Measurements from ENCODE around the gene LPCAT1.
A peak's percentile ranks its signal among the peaks of the same experiment; 100 is the strongest.

Gene LPCAT1

DNA sequence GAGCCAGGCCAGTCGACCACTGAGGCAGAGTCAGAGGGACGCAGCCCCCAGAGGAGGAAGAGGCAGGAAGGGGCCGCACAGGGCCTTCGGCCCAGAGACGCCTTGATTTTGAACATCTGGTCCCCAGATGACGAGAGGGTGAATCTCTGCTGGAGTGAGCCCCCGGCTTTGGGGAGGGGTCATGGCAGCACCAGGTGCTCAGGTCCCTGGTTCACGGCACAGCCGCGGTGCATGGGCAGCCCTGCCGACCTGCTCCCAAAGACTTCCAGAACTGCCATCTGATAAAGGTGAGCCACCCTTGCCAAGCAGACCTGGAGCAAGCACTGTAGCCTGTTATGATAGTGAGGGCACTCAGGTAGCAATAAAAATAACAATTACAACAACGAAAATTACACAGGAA is 29.8 kb downstream of the LPCAT1 start:
- peak overlapping the region; percentile 87 for H3K4me3 Mint-ChIP-seq
- peaks cover 72% of the 10 kb centered on the region for H3K36me3 Mint-ChIP-seq
- no peak for ATAC-seq
- no peaks in the 10 kb centered on the region for H3K27me3 Mint-ChIP-seq
- no peaks in the 10 kb centered on the region for H3K9me3 Mint-ChIP-seq
- peak overlapping the region; percentile 97 for H3K27ac Mint-ChIP-seq
- peaks cover 100% of the 10 kb centered on the region for H3K4me1 Mint-ChIP-seq

DNA sequence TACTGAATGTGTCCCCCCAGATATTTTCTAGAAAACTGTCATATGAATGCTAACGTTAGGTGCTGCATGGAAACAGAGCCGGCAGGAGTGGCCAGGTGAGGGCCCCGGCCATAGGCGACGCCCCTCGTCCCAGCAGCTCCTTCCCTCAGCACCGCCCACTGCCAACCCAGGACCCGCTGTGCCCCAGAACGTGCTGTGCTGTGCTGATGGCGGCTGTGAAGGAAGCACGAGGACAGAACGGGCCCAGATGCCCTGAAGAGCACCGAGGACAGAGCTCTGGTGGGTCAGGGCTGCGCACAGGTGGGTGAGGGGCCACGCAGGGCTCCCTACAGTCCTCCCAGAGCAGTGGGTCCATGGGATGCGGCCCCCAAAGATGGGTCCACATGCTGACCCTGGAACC is 30.3 kb downstream of the LPCAT1 start:
- Mint-ChIP-seq H3K4me3 (peak overlapping the region; percentile 87), H3K36me3 (peaks cover 76% of the 10 kb centered on the region), H3K27me3 (no peaks in the 10 kb centered on the region), H3K4me1 (peaks cover 100% of the 10 kb centered on the region), H3K27ac (peak overlapping the region; percentile 97), H3K9me3 (no peaks in the 10 kb centered on the region)
- ATAC-seq = no peak

DNA sequence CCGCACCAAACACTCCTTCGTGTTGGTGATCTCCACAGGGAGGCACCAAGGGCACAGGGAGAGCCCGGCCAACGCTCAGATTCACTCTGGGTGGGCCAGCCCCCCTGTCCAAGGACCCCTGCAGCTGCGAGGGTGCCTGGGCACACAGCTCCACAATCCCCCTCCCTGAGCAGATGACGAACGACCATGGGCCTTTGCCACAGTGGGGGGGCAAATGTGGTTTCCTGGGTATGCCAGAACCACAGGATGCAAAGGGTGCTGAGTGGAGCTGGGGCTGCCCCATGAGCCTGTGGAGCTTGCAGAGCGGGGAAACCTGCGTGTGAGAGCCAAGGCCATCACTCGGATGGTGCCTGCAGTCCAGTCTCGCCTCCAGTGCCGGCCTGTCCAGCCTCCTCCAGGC is 31.0 kb downstream of the LPCAT1 start:
- peaks cover 100% of the 10 kb centered on the region for H3K4me1 Mint-ChIP-seq
- peaks cover 82% of the 10 kb centered on the region for H3K36me3 Mint-ChIP-seq
- H3K27me3 Mint-ChIP-seq = no peaks in the 10 kb centered on the region
- H3K4me3 Mint-ChIP-seq = peak overlapping the region; percentile 87
- no peak for ATAC-seq
- peak overlapping the region; percentile 97 for H3K27ac Mint-ChIP-seq
- H3K9me3 Mint-ChIP-seq = no peaks in the 10 kb centered on the region

DNA sequence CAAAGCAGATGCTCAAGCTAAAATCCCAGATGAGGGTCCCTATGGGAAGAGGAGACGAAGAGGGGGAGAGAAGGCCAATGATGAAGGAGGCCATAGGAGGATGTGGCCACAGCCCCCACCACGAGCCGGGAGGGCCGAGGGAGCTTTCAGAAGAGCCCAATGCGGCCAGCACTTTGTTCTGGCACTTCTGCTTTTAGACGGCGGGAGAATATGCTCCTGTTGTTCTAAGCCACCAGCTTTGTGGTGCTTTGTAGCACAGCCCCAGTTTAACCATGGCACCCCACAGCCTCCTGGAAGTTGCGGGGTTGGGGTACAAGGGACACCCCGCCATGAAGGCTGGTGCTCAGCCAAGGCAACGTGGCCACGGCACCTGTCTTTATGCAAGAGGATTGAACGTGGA is 33.4 kb downstream of the LPCAT1 start:
- ATAC-seq = no peak
- Mint-ChIP-seq H3K9me3 (no peaks in the 10 kb centered on the region), H3K4me3 (peak overlapping the region; percentile 87), H3K27ac (peak overlapping the region; percentile 97), H3K4me1 (peaks cover 100% of the 10 kb centered on the region), H3K27me3 (no peaks in the 10 kb centered on the region), H3K36me3 (peaks cover 88% of the 10 kb centered on the region)

DNA sequence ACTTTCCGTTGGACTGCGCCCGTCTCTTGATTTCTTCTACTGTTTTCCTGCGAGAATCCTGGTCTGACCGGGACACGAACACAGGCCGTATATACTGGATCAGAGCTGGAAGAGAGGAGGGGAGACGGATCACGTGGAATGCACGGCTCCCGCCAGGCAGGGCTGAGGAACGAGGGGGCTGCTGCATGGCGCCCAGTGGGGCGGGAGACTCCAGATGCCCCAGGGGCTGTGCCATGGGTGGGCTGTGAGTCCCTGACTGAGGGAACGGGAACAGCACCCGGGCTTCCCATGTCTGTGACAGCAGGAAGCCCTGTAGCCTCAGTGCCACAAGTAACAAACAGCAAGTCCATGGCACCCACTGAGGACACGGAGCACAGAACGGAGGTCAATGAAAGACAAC is 34.0 kb downstream of the LPCAT1 start:
- H3K4me3 Mint-ChIP-seq = peak overlapping the region; percentile 87
- no peak for ATAC-seq
- H3K27ac Mint-ChIP-seq = peak overlapping the region; percentile 97
- H3K4me1 Mint-ChIP-seq = peaks cover 100% of the 10 kb centered on the region
- H3K36me3 Mint-ChIP-seq = peaks cover 93% of the 10 kb centered on the region
- H3K9me3 Mint-ChIP-seq = no peaks in the 10 kb centered on the region
- no peaks in the 10 kb centered on the region for H3K27me3 Mint-ChIP-seq

DNA sequence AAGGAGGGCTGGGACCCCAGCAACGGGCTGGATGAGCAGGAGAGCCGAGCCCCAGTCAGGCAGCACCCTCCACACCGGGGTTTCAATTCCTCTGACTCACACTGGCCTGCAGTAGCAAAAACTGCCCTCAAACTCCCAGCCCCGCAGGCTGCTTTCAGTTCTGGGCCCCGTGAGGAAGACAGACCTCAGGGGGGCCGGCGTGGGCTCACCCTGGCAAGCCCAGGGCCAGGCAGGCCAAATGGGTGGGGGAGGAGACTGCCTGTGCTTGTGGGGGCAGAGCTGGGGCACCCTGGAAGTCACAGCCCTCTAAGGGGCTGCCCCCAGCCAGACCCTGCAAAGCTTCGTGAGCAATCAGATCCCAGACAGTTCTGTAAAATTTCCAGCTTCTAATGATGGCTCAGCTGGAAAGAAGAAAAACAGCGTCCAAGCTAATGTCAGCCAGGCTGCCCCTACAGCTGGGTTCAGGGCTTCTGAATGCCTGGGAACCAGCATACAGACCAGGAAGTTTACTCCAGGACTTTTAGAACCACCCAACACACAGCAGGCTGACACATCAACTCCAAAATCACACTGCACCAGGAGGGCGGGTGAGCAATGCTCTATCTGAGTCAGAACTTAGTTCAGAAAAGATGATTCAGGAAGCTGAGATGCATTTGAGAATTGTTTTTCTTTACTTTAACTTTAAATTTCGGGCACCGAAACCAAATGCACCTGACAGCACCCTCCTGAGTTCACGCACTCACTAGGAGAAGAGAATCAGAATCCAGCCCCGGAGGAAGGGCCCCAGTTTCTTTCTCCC is 34.7 kb downstream of the LPCAT1 start:
- peak; percentile 71 for ATAC-seq
- peak overlapping the region; percentile 87 for H3K4me3 Mint-ChIP-seq
- H3K9me3 Mint-ChIP-seq = no peaks in the 10 kb centered on the region
- H3K27me3 Mint-ChIP-seq = no peaks in the 10 kb centered on the region
- H3K36me3 Mint-ChIP-seq = peaks cover 90% of the 10 kb centered on the region
- H3K27ac Mint-ChIP-seq = peak overlapping the region; percentile 97
- H3K4me1 Mint-ChIP-seq = peaks cover 100% of the 10 kb centered on the region

DNA sequence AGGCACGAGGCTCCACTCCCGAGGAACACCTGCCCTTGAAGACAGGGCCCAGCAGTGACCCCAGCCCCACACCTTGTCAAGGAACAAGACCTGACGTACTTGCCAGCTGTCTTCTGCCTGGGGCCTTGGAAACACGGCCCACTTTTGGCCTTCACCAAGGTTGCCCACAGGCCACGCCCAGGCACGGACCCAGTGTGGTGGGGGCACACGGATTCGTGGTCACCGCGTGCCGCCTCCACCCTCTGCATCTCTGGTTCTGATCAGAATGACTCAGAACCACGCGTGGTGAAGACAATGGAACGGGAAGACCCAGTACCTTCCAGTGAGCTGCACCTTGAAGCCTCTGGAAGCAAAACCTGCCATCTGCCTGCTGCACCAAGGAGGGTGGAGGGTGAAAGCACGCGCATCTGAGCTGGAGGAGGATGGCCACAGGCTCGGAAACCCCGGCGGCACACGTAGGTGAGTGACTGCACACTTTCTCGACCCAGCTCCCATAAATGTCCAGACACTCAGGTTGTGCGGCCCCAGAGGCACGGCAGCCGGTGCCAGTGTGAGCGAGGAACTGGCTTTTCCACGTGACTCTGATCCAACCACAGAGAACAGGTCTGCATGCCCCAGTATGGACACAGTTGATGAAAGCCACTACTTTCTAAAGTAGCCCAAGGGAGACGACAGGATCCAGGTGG is 36.5 kb downstream of the LPCAT1 start:
- peak overlapping the region; percentile 97 for H3K27ac Mint-ChIP-seq
- ATAC-seq = no peak
- H3K27me3 Mint-ChIP-seq = no peaks in the 10 kb centered on the region
- no peaks in the 10 kb centered on the region for H3K9me3 Mint-ChIP-seq
- peak overlapping the region; percentile 74 for H3K4me3 Mint-ChIP-seq
- H3K4me1 Mint-ChIP-seq = peaks cover 96% of the 10 kb centered on the region
- peaks cover 85% of the 10 kb centered on the region for H3K36me3 Mint-ChIP-seq

DNA sequence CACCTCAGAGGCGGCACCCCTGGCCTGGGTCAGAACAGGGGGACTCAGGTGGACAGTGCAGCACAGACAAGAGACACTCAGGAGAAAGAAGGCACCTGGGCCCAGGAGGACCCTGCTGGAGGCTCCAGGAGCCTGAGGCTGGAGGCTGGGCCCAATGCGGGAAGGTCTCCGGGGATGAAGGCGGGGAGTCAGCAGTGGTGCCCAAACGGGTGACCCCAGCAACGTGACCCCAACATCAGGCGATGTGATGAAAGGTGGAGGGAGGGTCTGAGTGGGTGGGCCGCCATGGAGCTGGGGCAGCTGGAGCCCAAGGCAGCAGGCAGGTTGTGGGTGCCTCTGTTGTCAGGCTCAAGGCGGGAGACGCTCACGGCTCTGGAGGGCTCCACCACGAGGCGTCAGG is 37.5 kb downstream of the LPCAT1 start:
- Mint-ChIP-seq H3K4me1 (peaks cover 96% of the 10 kb centered on the region), H3K27me3 (no peaks in the 10 kb centered on the region), H3K36me3 (peaks cover 85% of the 10 kb centered on the region), H3K9me3 (no peaks in the 10 kb centered on the region), H3K27ac (peak overlapping the region; percentile 97), H3K4me3 (peak overlapping the region; percentile 36)
- no peak for ATAC-seq

DNA sequence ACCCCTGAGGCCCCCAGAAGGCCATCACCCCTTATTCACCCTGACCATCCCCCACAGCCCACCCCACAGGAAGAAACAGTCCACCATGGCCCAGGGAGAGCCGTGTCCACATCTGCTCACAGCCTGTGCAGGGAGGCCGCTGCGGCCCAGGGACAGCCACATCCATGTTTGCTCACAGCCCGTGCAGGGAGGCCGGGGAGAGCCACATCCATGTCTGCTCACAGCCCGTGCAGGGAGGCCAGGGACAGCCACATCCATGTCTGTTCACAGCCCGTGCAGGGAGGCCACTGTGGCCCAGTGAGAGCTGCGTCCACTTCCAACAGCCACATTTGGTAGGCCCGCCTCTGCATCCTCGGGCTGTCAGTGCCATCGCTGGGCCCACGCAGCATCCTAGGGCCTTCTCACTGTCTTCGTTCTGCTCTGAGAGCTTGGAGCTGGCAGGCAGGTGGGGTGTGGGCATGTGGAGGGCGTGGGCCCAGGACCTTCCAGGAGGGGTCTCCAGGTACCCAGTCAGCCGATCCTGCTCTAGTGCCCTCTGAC is 38.1 kb downstream of the LPCAT1 start:
- H3K4me3 Mint-ChIP-seq = peak overlapping the region; percentile 72
- peak overlapping the region; percentile 97 for H3K27ac Mint-ChIP-seq
- H3K4me1 Mint-ChIP-seq = peaks cover 96% of the 10 kb centered on the region
- H3K9me3 Mint-ChIP-seq = no peaks in the 10 kb centered on the region
- no peak for ATAC-seq
- no peaks in the 10 kb centered on the region for H3K27me3 Mint-ChIP-seq
- peaks cover 83% of the 10 kb centered on the region for H3K36me3 Mint-ChIP-seq

DNA sequence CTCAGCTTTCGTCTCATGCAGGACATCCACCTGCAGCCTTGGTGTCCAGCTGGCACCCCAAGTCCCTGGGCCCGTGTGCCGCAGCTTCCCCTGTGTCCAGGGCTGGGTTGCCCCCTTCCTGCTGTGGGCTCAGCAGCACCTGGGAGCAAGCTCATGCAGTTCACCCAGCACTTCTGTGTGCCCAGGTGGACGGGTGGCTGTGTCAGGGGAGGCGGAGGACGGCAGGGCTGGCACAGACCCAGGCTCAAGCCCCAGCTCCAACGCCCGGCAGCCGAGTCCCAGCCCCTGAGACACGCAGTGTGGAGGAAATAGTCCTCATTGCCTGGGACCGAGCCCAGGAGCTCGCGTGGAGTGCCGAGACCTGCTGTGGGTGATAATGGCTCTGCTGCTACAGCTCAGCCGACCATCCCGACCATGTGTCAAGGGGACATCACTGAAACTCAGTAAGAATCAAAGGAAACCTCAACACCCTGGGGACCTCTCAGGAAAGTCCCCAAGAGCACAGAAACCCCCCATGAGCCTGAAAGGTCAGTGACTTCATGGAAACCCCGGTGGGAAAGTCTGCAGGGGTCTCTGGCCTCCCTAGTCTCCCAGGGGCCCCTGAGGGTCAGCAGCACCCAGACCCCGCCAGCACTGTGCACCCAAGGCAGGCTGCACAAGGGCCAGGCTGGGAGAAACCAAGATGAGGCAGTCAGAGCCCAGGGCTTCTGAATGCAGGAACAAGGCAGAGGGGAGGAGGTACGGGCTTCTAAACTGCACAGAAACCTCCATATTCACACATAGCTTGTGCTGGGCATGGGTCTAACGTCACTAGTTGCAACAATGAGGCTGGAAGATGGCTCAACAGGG is 38.8 kb downstream of the LPCAT1 start:
- H3K4me1 Mint-ChIP-seq = peaks cover 96% of the 10 kb centered on the region
- H3K36me3 Mint-ChIP-seq = peaks cover 83% of the 10 kb centered on the region
- no peaks in the 10 kb centered on the region for H3K27me3 Mint-ChIP-seq
- ATAC-seq = peak; percentile 82
- peak overlapping the region; percentile 72 for H3K4me3 Mint-ChIP-seq
- H3K9me3 Mint-ChIP-seq = no peaks in the 10 kb centered on the region
- H3K27ac Mint-ChIP-seq = peak overlapping the region; percentile 97

DNA sequence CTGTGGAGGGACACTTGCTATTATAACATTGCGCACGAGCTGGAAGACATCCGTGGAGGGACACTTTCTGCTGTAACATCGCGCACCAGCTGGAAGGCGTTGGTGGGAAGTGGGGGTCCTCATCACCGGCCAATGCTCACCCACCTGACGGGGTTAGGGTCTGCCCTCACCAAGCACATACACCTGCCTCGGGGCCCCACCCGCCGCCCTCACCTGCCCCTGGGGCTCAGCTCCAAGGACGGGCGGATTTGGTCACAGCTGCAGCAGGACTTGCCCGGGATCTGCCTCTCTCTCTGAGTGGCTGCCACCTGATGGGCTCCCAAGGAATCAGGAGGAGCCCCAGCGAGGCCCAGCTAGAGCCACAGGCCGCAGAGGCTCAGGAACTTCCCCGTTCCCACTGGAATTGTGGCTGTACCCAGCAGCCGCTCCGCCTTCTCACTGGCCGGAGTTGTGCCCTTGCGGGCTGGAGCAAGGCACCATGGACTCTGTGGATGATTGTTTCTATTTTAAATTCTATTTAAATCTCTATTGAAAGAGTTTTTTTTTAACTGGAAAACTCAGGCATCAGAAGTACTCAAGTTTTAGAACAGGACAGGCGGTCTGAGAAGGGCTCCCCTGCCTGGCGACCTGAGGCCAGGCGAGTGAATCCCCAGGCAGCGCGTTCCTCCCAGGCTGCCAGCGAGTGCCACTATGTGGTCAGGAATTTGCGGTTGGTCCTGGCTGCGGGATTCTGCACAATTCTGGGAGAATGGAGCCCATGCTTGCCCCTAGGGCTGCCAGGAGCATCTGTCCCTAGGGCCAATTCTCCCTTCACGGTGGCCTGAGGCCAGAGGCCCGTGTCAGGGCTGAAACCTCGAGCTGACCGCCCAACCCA is 39.7 kb downstream of the LPCAT1 start:
- peaks cover 76% of the 10 kb centered on the region for H3K36me3 Mint-ChIP-seq
- no peaks in the 10 kb centered on the region for H3K9me3 Mint-ChIP-seq
- H3K4me1 Mint-ChIP-seq = peaks cover 96% of the 10 kb centered on the region
- H3K4me3 Mint-ChIP-seq = peak overlapping the region; percentile 72
- no peaks in the 10 kb centered on the region for H3K27me3 Mint-ChIP-seq
- no peak for ATAC-seq
- H3K27ac Mint-ChIP-seq = peak overlapping the region; percentile 97

DNA sequence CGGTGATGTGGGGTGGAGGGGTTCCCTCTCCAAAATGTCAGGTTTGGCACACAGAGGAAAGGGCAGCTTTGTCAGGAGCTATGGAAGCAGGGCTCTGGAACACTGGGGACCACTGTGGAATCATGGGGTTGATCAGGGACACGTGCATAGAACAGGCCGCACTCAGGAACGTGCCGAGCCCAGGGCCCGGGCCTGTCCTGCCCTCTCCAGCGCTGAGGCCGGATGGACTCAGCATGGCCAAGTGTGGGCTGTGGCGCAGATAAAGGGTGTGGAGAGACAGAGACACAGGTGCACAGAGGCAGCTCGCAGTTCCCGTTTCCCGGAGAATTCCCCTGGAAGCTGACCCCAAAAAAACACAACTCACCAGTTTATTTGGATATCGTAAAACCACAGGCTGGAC is 40.7 kb downstream of the LPCAT1 start:
- Mint-ChIP-seq H3K4me3 (peak overlapping the region; percentile 29), H3K9me3 (no peaks in the 10 kb centered on the region), H3K36me3 (peaks cover 75% of the 10 kb centered on the region), H3K27ac (peak overlapping the region; percentile 97), H3K27me3 (no peaks in the 10 kb centered on the region), H3K4me1 (peaks cover 93% of the 10 kb centered on the region)
- no peak for ATAC-seq

DNA sequence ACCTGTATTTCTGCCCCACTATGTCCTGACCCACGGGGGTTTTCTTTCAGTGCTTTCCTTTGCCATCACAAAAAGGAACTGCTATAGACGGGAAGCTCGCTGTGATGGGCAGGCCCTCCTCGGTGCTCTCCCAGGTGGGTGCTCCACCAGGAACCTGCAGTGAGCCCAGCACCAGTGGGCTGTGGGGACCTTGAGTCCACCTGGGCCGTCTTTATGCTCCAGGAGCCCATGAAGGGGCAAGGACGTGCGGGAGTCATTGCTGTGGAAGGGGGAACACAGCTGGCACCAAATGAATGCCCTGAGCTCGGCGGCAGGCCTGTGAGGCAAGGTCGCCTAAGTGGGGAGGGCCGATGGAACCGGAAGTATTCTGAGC is 41.8 kb downstream of the LPCAT1 start:
- peaks cover 87% of the 10 kb centered on the region for H3K4me1 Mint-ChIP-seq
- peaks cover 73% of the 10 kb centered on the region for H3K36me3 Mint-ChIP-seq
- ATAC-seq = no peak
- no peaks in the 10 kb centered on the region for H3K9me3 Mint-ChIP-seq
- peak overlapping the region; percentile 70 for H3K4me3 Mint-ChIP-seq
- H3K27me3 Mint-ChIP-seq = no peaks in the 10 kb centered on the region
- peak overlapping the region; percentile 97 for H3K27ac Mint-ChIP-seq

DNA sequence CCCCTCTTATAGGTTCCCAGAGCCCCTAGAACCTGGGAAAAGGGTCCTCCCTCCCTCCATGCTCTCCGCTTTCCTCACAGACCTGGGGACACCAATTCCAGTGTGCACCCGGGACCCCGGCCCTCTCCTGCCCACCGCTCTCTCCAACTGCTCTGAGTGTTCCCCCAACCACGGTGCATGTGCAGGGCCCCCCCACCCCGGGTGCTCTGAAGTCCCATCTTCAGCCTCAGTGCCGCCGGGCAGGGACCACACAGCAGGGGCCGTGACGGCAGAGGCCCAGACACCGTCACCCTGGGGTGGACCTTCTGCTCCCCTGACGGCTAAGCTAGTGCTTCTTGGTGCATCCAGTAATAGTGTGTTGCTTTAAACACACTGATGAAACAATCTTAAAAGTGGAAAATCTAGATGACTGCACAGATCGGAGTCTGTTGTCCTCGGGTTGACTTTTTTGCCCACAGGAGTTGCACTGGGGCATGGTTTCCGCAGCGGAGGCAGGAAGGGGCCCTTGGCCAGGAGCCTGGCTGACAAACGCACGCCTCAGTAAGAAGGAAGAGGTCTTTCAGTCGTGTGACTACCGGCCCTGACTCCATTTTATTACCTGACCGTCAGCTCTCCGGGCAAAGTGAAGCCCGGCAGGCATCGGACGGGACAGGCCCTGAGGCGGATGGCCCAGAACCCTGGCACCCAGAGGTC is 42.3 kb downstream of the LPCAT1 start:
- no peak for ATAC-seq
- Mint-ChIP-seq H3K27ac (peak overlapping the region; percentile 97), H3K4me3 (peak overlapping the region; percentile 70), H3K4me1 (peaks cover 84% of the 10 kb centered on the region), H3K36me3 (peaks cover 73% of the 10 kb centered on the region), H3K27me3 (no peaks in the 10 kb centered on the region), H3K9me3 (no peaks in the 10 kb centered on the region)
